Ovary (tissue), 9 donors: ENCODE results near the gene FBXW7. TPM values are rescaled to one million over a fixed set of nuclear protein-coding genes. Genes with fewer than 3 reads are reported as not detected.

Experiments
- DNase-seq, 5 donors: peaks; one replicate each; pipeline ENCODE4 v3.0.0-alpha.2; 2019 to 2020
- H3K27ac ChIP-seq, 2 donors: fragments of 200-600 bp; one replicate each; pipeline versions ENCODE4 v1.5.1 to v1.8.0; 2019 to 2022
- H3K27me3 ChIP-seq: fragments of 200-600 bp; one replicate; pipeline ENCODE4 v1.8.0; 2022
- H3K36me3 ChIP-seq: fragments of 200-600 bp; sonication (generic); one replicate; pipeline ENCODE4 v1.5.1; 2019
- H3K4me1 ChIP-seq: one replicate; pipeline ENCODE4 v1.8.1; 2013; ENCODE audit warnings: mild to moderate bottlenecking, moderate library complexity; ENCODE audit not compliant: insufficient read depth
- H3K4me3 ChIP-seq: fragments of 200-600 bp; sonication (generic); one replicate; pipeline ENCODE4 v1.5.1; 2017
- H3K9me3 ChIP-seq, 2 donors: fragments of 200-600 bp in 1 of 2; sonication (generic) in 1 of 2; one replicate each; pipeline versions ENCODE4 v1.5.1 to v1.8.1; 2013 to 2019; ENCODE audit warnings: mild to moderate bottlenecking in 1 of 2, moderate library complexity in 1 of 2
- CTCF ChIP-seq, 3 donors: fragments of 450-650 bp in 2 of 3; fragments of 200-600 bp in 1 of 3; IDR thresholded peaks; one replicate each; pipeline versions ENCODE4 v1.5.1 to v1.8.0; 2016 to 2022; ENCODE audit warnings: antibody characterized with exemption in 3 of 3, mild to moderate bottlenecking in 1 of 3
- EP300 ChIP-seq: sonication (generic); formaldehyde crosslinking; IDR thresholded peaks from one replicate; pipeline ENCODE4 v1.6.1; 2017; ENCODE audit warnings: antibody characterized with exemption
- POLR2A ChIP-seq: fragments of 450-650 bp; IDR thresholded peaks from one replicate; pipeline ENCODE4 v1.6.1; 2017; ENCODE audit warnings: antibody characterized with exemption, mild to moderate bottlenecking, moderate library complexity
- whole genome bisulfite sequencing, 3 donors: extraction: QIAGEN DNeasy Blood & Tissue Kit in 1 of 3; methylation state at CpG; one replicate each; pipeline versions ENCODE4 v1.1.5 to v1.1.7; 2013 to 2017; 5-methylcytosine and 5-hydroxymethylcytosine counted together
- intact Hi-C, 4 donors: fragments of 100-400 bp; cut with DNase I; formaldehyde crosslinking; loops; one replicate each; pipeline versions ENCODE4 v1.11.0 to v1.15.1; 2022 to 2023
- polyA plus RNA-seq, 2 donors: library from polyadenylated mRNA; stranded (reverse); fragments of 200-250 nt in 1 of 2; fragments of 350-450 nt in 1 of 2; fragmentation: Illumina TruSeq in 1 of 2; extraction: RNeasy Lipid Tissue Mini Kit (QIAGEN cat#74804) in 1 of 2; gene quantifications; one replicate each; pipeline ENCODE4 v1.2.3, GENCODE V29; 2013 to 2014
- total RNA-seq, 7 donors: library from RNA; depleted of rRNA in 2 of 7; stranded (reverse); fragments of >200 nt in 2 of 7; fragmentation: NEBNext Ultra II Directional in 3 of 7; extraction: Animal tissue kit (Norgen Biotek cat#: 25700) in 3 of 7; gene quantifications; one replicate each; pipeline versions ENCODE4 v1.1.0 to v1.2.4, GENCODE V29; 2016 to 2023
- donor health status: DM: no; HTN: no; CAD: no; lungs with moderate emphysema.
- donor health status: DM: no; HTN: no; CAD: no.
- donor health status: Bipolar disorder and iron deficiency.
- donor health status: DM: yes; HTN: yes; CAD: no.
- donor health status: DM: no; HTN: no; CAD: no.
- donor health status: DM: yes; HTN: yes; CAD: no.

The FBXW7 gene
- total and polyA plus RNA-seq, 9 donors, result 9.1 to 66.8 (median 42.9) TPM

- H3K27ac ChIP-seq, result no peak overlapping the region
- WGBS, 3 donors, result 70 to 73% (median 72%) methylated on average over 5 of the region's 5 CpGs
- no peaks in the 10 kb centered on the region for H3K4me1 ChIP-seq
- intact Hi-C loops, result no loop called here
- no peaks in the 10 kb centered on the region for H3K27me3 ChIP-seq
- H3K9me3 ChIP-seq, result no peaks in the 10 kb centered on the region
- H3K36me3 ChIP-seq, result no peaks in the 10 kb centered on the region
- DNase-seq, result no peak
- no peak for TF ChIP-seq CTCF (IDR thresholded peaks at IDR 0.05)
- no peak overlapping the region for H3K4me3 ChIP-seq
These were observed 71.7 kb downstream of the FBXW7 start for GRCh38 chr4:152464030-152464823.

GRCh38 chr4:152463562-152463961 lies 72.3 kb downstream of the FBXW7 start:
- intact Hi-C loops, result no loop called here
- no peaks in the 10 kb centered on the region for H3K9me3 ChIP-seq
- no peaks in the 10 kb centered on the region for H3K27me3 ChIP-seq
- no peak for DNase-seq
- 94 to 96% (median 95%) methylated on average over 2 of the region's 2 CpGs for WGBS, 3 donors
- no peak overlapping the region for H3K4me3 ChIP-seq
- TF ChIP-seq EP300 (no peak), CTCF (IDR thresholded peaks at IDR 0.05) (no peak), POLR2A (no peak)
- no peaks in the 10 kb centered on the region for H3K4me1 ChIP-seq
- no peak overlapping the region for H3K27ac ChIP-seq
- no peaks in the 10 kb centered on the region for H3K36me3 ChIP-seq

- WGBS, 3 donors, result 73 to 89% (median 82%) methylated on average over 1 of the region's 1 CpG
- intact Hi-C loops, result no loop called here
- DNase-seq, result no peak
- Histone ChIP-seq H3K4me1 (no peaks in the 10 kb centered on the region), H3K4me3 (no peak overlapping the region), H3K36me3 (no peaks in the 10 kb centered on the region), H3K27me3 (no peaks in the 10 kb centered on the region), H3K9me3 (no peaks in the 10 kb centered on the region), H3K27ac (no peak overlapping the region)
- TF ChIP-seq EP300, result no peak
- no peak for TF ChIP-seq CTCF (IDR thresholded peaks at IDR 0.05)
- no peak for TF ChIP-seq POLR2A
These were observed 73.2 kb downstream of the FBXW7 start for GRCh38 chr4:152462695-152463094.

- Histone ChIP-seq H3K36me3 (no peaks in the 10 kb centered on the region), H3K4me3 (no peak overlapping the region), H3K9me3 (no peaks in the 10 kb centered on the region), H3K27ac (no peak overlapping the region), H3K4me1 (no peaks in the 10 kb centered on the region), H3K27me3 (no peaks in the 10 kb centered on the region)
- WGBS, 3 donors, result 94 to 99% (median 98%) methylated on average over 2 of the region's 2 CpGs
- DNase-seq, result no peak
- no peak for TF ChIP-seq EP300
- TF ChIP-seq POLR2A, result no peak
- TF ChIP-seq CTCF (IDR thresholded peaks at IDR 0.05), result no peak
- intact Hi-C loops, result no loop called here
These were observed 73.8 kb downstream of the FBXW7 start for GRCh38 chr4:152462047-152462446.
